Renal cortical epithelial cell (primary cell): Measurements from ENCODE around the gene OLIG2. TPM values are rescaled to one million over a fixed set of nuclear protein-coding genes. Genes with fewer than 3 reads are reported as not detected.

Experiments used
- DNase-seq: peaks from one replicate; pipeline ENCODE4 v3.0.0-alpha.2; 2011; ENCODE audit warnings: low read depth
- total RNA-seq: library from RNA; depleted of rRNA; stranded (reverse); fragments of >200 nt; gene quantifications from 2 replicates; pipeline ENCODE4 v1.2.3, GENCODE V29; 2014

The OLIG2 gene
- total RNA-seq, 1 donor from 2014 or later = not detected

GRCh38 chr21:33033094-33033951 is 7.6 kb downstream of the OLIG2 start:
- no peak for DNase-seq

- no peak for DNase-seq
Measured at GRCh38 chr21:33033961-33034413, 8.3 kb downstream of the OLIG2 start.

GRCh38 chr21:33035147-33035546 is 9.4 kb downstream of the OLIG2 start:
- DNase-seq = no peak

- no peak for DNase-seq
Measured at GRCh38 chr21:33036430-33037162, 10.9 kb downstream of the OLIG2 start.

- DNase-seq = no peak
Measured at GRCh38 chr21:33037501-33037900, 11.8 kb downstream of the OLIG2 start.

- DNase-seq = no peak
Measured at GRCh38 chr21:33039536-33039935, 13.8 kb downstream of the OLIG2 start.

- DNase-seq = no peak
Measured at GRCh38 chr21:33040215-33040614, 14.5 kb downstream of the OLIG2 start.

GRCh38 chr21:33041981-33042380 is 16.2 kb downstream of the OLIG2 start:
- no peak for DNase-seq

- DNase-seq = peak; percentile 76
Measured at GRCh38 chr21:33042812-33043211, 17.1 kb downstream of the OLIG2 start.

GRCh38 chr21:33046455-33046854 is 20.7 kb downstream of the OLIG2 start:
- DNase-seq = no peak

- peak; percentile 4 for DNase-seq
Measured at GRCh38 chr21:33047231-33047630, 21.5 kb downstream of the OLIG2 start.

GRCh38 chr21:33051925-33052324 is 26.2 kb downstream of the OLIG2 start:
- DNase-seq = no peak

- no peak for DNase-seq
Measured at GRCh38 chr21:33053951-33054350, 28.2 kb downstream of the OLIG2 start.

- DNase-seq = no peak
Measured at GRCh38 chr21:33055991-33056390, 30.3 kb downstream of the OLIG2 start.

GRCh38 chr21:33057385-33057940 is 31.7 kb downstream of the OLIG2 start:
- no peak for DNase-seq

- DNase-seq = no peak
Measured at GRCh38 chr21:33058527-33058926, 32.8 kb downstream of the OLIG2 start.

GRCh38 chr21:33058957-33059356 is 33.2 kb downstream of the OLIG2 start:
- DNase-seq = no peak

- peak; percentile 67 for DNase-seq
Measured at GRCh38 chr21:33059380-33059841, 33.7 kb downstream of the OLIG2 start.

GRCh38 chr21:33061233-33061632 is 35.5 kb downstream of the OLIG2 start:
- DNase-seq = no peak

- no peak for DNase-seq
Measured at GRCh38 chr21:33063375-33063883, 37.7 kb downstream of the OLIG2 start.

- no peak for DNase-seq
Measured at GRCh38 chr21:33063907-33064622, 38.3 kb downstream of the OLIG2 start.
